Astrocyte (in vitro differentiated cells and primary cell): ENCODE results near the gene PRG3.

Source experiments
- EZH2 ChIP-seq: IDR thresholded peaks from 2 replicates; pipeline ENCODE4 v1.6.1; 2012; ENCODE audit warnings: mild to moderate bottlenecking, low read length, inconsistent platforms; ENCODE audit not compliant: insufficient read depth
- TF ChIP-seq, protein P1 (sequence below): IDR thresholded peaks from 2 replicates; pipeline ENCODE4 v1.5.1; 2011; ENCODE audit warnings: low read depth, mild to moderate bottlenecking, inconsistent platforms, low read length, moderate library complexity; ENCODE audit not compliant: insufficient read depth

DNA sequence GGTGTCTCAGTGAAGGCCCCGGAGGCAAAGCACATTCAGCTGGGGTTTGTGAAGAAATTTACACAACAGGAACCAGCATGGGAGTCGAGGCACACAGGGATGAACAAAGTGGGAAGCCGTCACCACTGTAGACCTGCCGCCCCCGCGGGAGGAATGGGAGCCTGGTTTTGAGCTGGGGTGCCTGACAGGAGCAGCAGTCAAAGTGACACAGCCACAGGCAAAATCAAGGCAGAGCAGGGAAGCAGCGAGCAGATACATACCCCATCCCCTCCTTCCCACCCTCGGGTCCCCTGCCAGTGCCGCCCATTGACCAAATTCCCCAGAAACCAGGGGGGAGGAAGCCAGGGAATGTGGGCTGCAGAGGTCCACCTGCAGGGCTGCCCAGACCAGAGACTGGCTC lies 22.0 kb downstream of the PRG3 start:
- TF ChIP-seq, protein P1, sequence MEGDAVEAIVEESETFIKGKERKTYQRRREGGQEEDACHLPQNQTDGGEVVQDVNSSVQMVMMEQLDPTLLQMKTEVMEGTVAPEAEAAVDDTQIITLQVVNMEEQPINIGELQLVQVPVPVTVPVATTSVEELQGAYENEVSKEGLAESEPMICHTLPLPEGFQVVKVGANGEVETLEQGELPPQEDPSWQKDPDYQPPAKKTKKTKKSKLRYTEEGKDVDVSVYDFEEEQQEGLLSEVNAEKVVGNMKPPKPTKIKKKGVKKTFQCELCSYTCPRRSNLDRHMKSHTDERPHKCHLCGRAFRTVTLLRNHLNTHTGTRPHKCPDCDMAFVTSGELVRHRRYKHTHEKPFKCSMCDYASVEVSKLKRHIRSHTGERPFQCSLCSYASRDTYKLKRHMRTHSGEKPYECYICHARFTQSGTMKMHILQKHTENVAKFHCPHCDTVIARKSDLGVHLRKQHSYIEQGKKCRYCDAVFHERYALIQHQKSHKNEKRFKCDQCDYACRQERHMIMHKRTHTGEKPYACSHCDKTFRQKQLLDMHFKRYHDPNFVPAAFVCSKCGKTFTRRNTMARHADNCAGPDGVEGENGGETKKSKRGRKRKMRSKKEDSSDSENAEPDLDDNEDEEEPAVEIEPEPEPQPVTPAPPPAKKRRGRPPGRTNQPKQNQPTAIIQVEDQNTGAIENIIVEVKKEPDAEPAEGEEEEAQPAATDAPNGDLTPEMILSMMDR: no peak
- TF ChIP-seq EZH2: no peak
